OCI-LY7 (cell line): ENCODE data around the gene C6orf132. TPM values are rescaled to one million over a fixed set of nuclear protein-coding genes. Genes with fewer than 3 reads are reported as not detected.

ENCODE experiments used
- BruUV-seq: library from RNA; stranded (reverse); fragments of 400-500 nt; replicated peaks from 2 replicates; lab custom pipeline; 2021; lab: Mats Ljungman, UMichigan
- CTCF ChIA-PET: fragments of 300-600 bp; sonication (Branson Sonifier 250); formaldehyde crosslinking; loops from one replicate; lab custom pipeline; 2022; ENCODE audit warnings: antibody characterized with exemption; ENCODE audit not compliant: unreplicated experiment; lab: Charles Lee
- POLR2A ChIA-PET: fragments of 300-600 bp; sonication (Branson Sonifier 250); formaldehyde crosslinking; loops from one replicate; lab custom pipeline; 2022; ENCODE audit warnings: antibody characterized with exemption; lab: Charles Lee
- DNase-seq: peaks from one replicate; pipeline ENCODE4 v3.0.0-alpha.2; 2015; ENCODE audit warnings: low spot score
- H2AFZ ChIP-seq: fragments of 200-600 bp; sonication (generic), shearing (Covaris generic); 2 replicates; pipeline ENCODE4 v1.6.1; 2014; ENCODE audit warnings: mild to moderate bottlenecking, antibody characterized with exemption, low read length, moderate library complexity
- H3K27ac ChIP-seq: fragments of 200-600 bp; sonication (generic); 2 replicates; pipeline ENCODE4 v1.5.1; 2014; ENCODE audit warnings: mixed run types, low read depth, mild to moderate bottlenecking, moderate library complexity, low read length, inconsistent platforms; ENCODE audit not compliant: poor library complexity, severe bottlenecking
- H3K36me3 ChIP-seq: fragments of 200-600 bp; sonication (generic); 2 replicates; pipeline ENCODE4 v1.6.1; 2014; ENCODE audit warnings: mild to moderate bottlenecking, antibody characterized with exemption, low read length, moderate library complexity, mixed read lengths; ENCODE audit not compliant: insufficient read depth
- H3K4me1 ChIP-seq: fragments of 200-600 bp; sonication (generic); 2 replicates; pipeline ENCODE4 v1.5.1; 2014; ENCODE audit warnings: mild to moderate bottlenecking, low read length; ENCODE audit not compliant: insufficient read depth, poor library complexity, severe bottlenecking
- H3K4me2 ChIP-seq: fragments of 200-600 bp; sonication (generic); 2 replicates; pipeline ENCODE4 v1.6.1; 2014; ENCODE audit warnings: mild to moderate bottlenecking, low read length
- H3K4me3 ChIP-seq: fragments of 200-600 bp; sonication (generic); 2 replicates; pipeline ENCODE4 v1.5.1; 2014; ENCODE audit warnings: mild to moderate bottlenecking, low read depth, low read length; ENCODE audit not compliant: poor library complexity, severe bottlenecking
- H3K79me2 ChIP-seq: fragments of 200-600 bp; sonication (generic); 2 replicates; pipeline ENCODE4 v1.6.1; 2016; ENCODE audit warnings: low read depth, mild to moderate bottlenecking, low read length, moderate library complexity, mixed read lengths; ENCODE audit not compliant: insufficient read depth
- H3K9me2 ChIP-seq: fragments of 200-600 bp; sonication (generic); 2 replicates; pipeline ENCODE4 v1.6.1; 2016; ENCODE audit warnings: mild to moderate bottlenecking, low read length, mixed read lengths; ENCODE audit not compliant: insufficient read depth
- H3K9me3 ChIP-seq: fragments of 200-600 bp; sonication (generic); 2 replicates; pipeline ENCODE4 v1.6.1; 2014; ENCODE audit warnings: mild to moderate bottlenecking, mixed run types, low read length, mixed read lengths
- H4K20me1 ChIP-seq: fragments of 200-600 bp; sonication (generic); 2 replicates; pipeline ENCODE4 v1.6.1; 2014; ENCODE audit warnings: mild to moderate bottlenecking, antibody characterized with exemption, low read length, moderate library complexity, mixed read lengths; ENCODE audit not compliant: insufficient read depth
- CTCF ChIP-seq: fragments of 200-600 bp; sonication (generic); conservative IDR thresholded peaks from 2 replicates; pipeline ENCODE4 v1.5.1; 2014; ENCODE audit warnings: mild to moderate bottlenecking, antibody characterized with exemption, low read length, moderate library complexity, mixed read lengths
- EZH2phosphoT487 ChIP-seq: fragments of 200-600 bp; sonication (generic); IDR thresholded peaks from 2 replicates; pipeline ENCODE4 v1.6.1; 2018; ENCODE audit warnings: low read depth, borderline replicate concordance, mild to moderate bottlenecking, mixed run types, antibody characterized with exemption, low read length, moderate library complexity, mixed read lengths
- intact Hi-C: fragments of 100-400 bp; cut with micrococcal nuclease; formaldehyde crosslinking; loops from one replicate; pipeline ENCODE4 v1.10.0; 2022; ENCODE audit not compliant: unreplicated experiment
- total RNA-seq, 2 experiments: library from RNA; depleted of rRNA in 1 of 2; stranded (reverse); fragments of >200 nt in 1 of 2; shearing (Covaris generic) in 1 of 2; gene quantifications; 2 replicates each; pipeline ENCODE4 v1.2.3, GENCODE V29; 2014 to 2022

C6orf132 gene
- total RNA-seq, 2 experiments from 2014 or later: 0.03 TPM; not detected in 1

- Histone ChIP-seq H3K4me2 (no peak overlapping the region), H3K4me1 (peaks cover 12% of the 10 kb centered on the region), H3K27ac (no peak overlapping the region), H3K36me3 (no peaks in the 10 kb centered on the region), H2AFZ (no peak overlapping the region), H3K9me2 (no peaks in the 10 kb centered on the region), H4K20me1 (no peaks in the 10 kb centered on the region), H3K79me2 (no peaks in the 10 kb centered on the region), H3K9me3 (no peaks in the 10 kb centered on the region), H3K4me3 (no peak overlapping the region)
- intact Hi-C loops: no loop called here
- no peak for DNase-seq
- TF ChIP-seq CTCF (no peak), EZH2phosphoT487 (no peak)
- BruUV-seq: no TSS peak
- POLR2A ChIA-PET: interaction anchor here (0.7 kb wide), 1 partner anchor 920 kb away, joined by 3 read pairs; no protein-coding TSS in a partner anchor
- CTCF ChIA-PET: no interaction called here
Measured at GRCh38 chr6:42138630-42139619, 3.5 kb downstream of the C6orf132 start.

- Histone ChIP-seq H3K4me2 (no peak overlapping the region), H3K4me3 (no peak overlapping the region), H3K27ac (no peak overlapping the region), H4K20me1 (no peaks in the 10 kb centered on the region), H2AFZ (no peak overlapping the region), H3K9me3 (no peaks in the 10 kb centered on the region), H3K36me3 (no peaks in the 10 kb centered on the region), H3K79me2 (no peaks in the 10 kb centered on the region), H3K4me1 (peaks cover 12% of the 10 kb centered on the region), H3K9me2 (no peaks in the 10 kb centered on the region)
- BruUV-seq: no TSS peak
- DNase-seq: no peak
- intact Hi-C loops: no loop called here
- TF ChIP-seq EZH2phosphoT487: no peak
- no peak for TF ChIP-seq CTCF
- ChIA-PET POLR2A (interaction anchor here (1.1 kb wide), 1 partner anchor 32 kb away, joined by 3 read pairs; no protein-coding TSS in a partner anchor), CTCF (no interaction called here)
Measured at GRCh38 chr6:42138190-42138589, 4.2 kb downstream of the C6orf132 start.
